Fibroblast of lung (primary cell): ENCODE measurements around the gene SDHAF1.

ENCODE experiments used
- EZH2 ChIP-seq: IDR thresholded peaks from 2 replicates; pipeline ENCODE4 v1.5.1; 2012; ENCODE audit warnings: low read length, control low read depth, mild to moderate bottlenecking; ENCODE audit errors: missing control alignments
- TF ChIP-seq, protein P1 (sequence below), 2 donors: IDR thresholded peaks in 1 of 2; conservative IDR thresholded peaks in 1 of 2; 1 replicate in 1 of 2; 2 replicates in 1 of 2; pipeline ENCODE4 v1.5.1; 2011 to 2012; ENCODE audit warnings: low read length in 2 of 2, control low read depth in 1 of 2, inconsistent platforms in 1 of 2, low read depth in 1 of 2, mild to moderate bottlenecking in 1 of 2

DNA sequence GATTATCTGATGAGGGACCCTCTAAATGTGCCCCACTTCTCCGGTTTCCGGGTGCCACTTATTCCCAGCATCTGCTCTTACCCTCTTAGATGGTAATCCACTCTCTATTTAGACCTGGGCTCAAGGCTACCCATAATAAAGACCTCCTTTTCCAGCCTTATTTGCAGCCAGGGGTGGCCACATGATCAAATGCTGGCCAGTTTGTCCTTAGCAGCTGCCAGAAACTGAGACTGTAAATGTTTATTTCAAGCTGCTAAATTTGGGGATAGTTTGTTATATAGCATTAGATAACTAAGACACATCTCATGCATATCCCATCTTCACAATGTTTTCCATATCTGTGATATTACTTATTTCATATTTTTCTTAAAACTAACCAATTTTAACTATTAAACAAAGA lies 49.0 kb downstream of the SDHAF1 start:
- TF ChIP-seq, protein P1, sequence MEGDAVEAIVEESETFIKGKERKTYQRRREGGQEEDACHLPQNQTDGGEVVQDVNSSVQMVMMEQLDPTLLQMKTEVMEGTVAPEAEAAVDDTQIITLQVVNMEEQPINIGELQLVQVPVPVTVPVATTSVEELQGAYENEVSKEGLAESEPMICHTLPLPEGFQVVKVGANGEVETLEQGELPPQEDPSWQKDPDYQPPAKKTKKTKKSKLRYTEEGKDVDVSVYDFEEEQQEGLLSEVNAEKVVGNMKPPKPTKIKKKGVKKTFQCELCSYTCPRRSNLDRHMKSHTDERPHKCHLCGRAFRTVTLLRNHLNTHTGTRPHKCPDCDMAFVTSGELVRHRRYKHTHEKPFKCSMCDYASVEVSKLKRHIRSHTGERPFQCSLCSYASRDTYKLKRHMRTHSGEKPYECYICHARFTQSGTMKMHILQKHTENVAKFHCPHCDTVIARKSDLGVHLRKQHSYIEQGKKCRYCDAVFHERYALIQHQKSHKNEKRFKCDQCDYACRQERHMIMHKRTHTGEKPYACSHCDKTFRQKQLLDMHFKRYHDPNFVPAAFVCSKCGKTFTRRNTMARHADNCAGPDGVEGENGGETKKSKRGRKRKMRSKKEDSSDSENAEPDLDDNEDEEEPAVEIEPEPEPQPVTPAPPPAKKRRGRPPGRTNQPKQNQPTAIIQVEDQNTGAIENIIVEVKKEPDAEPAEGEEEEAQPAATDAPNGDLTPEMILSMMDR (conservative IDR thresholded peaks at IDR 0.05 in 1 of 2, IDR thresholded peaks at IDR 0.05 in 1 of 2; ENCODE audit: low read depth in 1 of 2, low read length in 2 of 2), result no peak
- TF ChIP-seq EZH2, result no peak
